Head of caudate nucleus (tissue), 42 donors: ENCODE results near the gene SLC2A11.

Experiments used
- DNase-seq, 42 donors: peaks; one replicate each; pipeline versions ENCODE4 v3.0.0 to v3.0.0-alpha.2; 2020 to 2021; ENCODE audit warnings: mixed read lengths in 7 of 42
- intact Hi-C: fragments of 100-400 bp; cut with DNase I; formaldehyde crosslinking; loops from one replicate; pipeline ENCODE4 v1.15.0; 2022

The SLC2A11 gene, protein sequence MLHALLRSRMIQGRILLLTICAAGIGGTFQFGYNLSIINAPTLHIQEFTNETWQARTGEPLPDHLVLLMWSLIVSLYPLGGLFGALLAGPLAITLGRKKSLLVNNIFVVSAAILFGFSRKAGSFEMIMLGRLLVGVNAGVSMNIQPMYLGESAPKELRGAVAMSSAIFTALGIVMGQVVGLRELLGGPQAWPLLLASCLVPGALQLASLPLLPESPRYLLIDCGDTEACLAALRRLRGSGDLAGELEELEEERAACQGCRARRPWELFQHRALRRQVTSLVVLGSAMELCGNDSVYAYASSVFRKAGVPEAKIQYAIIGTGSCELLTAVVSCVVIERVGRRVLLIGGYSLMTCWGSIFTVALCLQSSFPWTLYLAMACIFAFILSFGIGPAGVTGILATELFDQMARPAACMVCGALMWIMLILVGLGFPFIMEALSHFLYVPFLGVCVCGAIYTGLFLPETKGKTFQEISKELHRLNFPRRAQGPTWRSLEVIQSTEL

DNA sequence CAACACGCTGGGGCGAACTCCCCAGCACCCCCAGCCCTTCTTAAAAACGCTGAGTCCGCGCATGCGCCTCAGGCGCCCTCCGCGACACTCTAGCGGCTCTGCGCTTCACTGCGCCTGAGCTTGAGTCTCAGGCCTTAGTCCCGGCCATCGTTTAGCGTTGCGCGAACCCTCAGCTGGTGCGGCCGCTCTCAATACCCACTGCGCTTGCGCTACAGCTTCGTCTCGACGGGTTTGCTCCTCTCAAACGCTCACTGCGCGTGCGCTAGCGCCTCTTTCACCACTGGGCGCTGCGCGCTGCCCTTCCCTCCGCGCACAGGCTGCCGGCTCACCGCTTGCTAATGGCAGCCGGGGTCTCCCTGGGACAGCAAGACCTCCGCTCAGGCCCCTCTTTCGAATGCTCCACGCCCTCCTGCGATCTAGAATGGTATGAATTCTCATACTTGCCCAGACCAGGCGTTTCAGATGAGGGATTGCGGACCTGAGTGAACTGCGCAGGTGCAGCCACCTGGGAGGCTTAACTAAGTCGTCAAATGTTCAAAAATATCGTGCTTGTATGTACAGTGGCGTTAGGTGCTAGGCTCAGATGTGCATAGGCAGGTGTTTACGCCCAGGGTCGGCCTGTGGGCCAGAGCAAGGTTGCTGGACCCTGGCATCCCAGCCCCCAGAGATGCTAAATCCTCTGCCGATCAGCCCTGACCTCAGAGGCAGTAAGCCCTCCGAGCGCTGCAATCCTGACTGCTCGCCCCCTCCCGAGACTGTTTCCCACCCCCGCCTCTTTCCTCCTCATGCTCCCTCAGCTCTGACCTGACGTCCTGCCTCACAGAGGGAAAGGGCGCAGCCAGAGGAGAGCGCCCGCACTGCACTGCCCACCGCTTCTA is at the start of gene SLC2A11:
Gene SLC2A11 (plus strand): TSS at position 270 of the 878 bp plus-strand sequence. CDS start 125 bp downstream, at position 395.
- intact Hi-C loops: loop anchor here (5.0 kb wide), 1 partner anchor 34 kb away; the partner anchor contains the start of gene MIF
- DNase-seq: peak; percentile 91 to 98 (median 96)

- intact Hi-C loops: no loop called here
- DNase-seq: no peak
Measured at GRCh38 chr22:23812378-23812777, 45.3 kb upstream of the SLC2A11 start.

- intact Hi-C loops: no loop called here
- DNase-seq: no peak
Measured at GRCh38 chr22:23815541-23816155, 42.0 kb upstream of the SLC2A11 start.

DNA sequence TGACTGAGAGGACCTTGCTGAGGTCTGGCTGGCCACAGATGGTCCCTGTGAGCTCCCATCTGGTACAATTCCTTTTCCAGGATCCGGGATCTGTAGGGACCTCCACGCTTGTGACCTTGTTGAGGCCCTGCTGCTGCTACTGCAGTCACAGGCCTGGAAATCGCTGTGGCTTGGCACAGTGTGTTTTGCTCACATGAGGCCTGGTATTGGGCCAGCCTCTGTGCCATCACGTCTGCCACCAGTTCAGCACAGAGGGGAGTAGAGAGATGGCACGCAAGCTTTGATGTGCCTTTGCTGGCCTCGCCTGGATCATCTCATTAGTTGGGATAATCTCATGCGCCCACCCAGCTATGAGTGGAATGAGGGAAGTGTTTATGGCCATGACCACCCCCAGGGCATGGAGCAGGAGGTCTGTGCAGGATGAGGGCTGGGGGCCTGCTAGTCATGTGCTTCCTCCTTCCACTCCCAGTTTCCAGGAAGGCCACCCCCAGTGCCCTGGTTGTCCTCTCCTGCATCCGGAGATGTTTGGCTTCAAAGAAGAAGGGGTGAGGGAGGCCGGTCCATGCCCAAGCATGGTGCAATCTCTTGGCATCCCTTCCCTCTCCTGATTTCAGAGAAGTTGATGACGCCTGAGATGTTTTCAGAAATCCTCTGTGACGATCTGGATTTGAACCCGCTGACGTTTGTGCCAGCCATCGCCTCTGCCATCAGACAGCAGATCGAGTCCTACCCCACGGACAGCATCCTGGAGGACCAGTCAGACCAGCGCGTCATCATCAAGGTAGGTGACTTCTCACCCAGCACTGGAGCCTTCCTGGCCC is 41.3 kb upstream of the SLC2A11 start:
- peak in 31 of 42 donors; percentile 32 to 86 (median 59) for DNase-seq
- intact Hi-C loops: no loop called here

DNA sequence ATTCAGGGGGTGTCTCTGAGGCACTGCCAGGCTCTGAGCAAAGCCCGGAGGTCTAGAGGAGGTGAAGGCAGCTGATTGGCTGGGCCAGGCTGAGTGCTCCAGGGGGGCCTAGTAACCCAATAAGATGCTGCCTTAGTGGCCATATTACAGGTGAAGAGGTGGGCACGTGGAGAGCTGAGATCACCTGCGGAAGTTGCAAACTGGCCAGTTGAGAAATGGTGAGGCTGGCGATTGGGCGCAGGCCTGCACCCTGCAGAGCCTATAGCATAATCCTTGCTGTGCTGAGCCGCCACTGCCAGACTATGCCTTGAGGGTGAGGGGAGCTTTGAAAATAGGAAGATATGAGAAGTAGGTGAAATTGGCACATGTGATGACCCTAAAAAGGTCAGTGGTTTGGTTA is 40.5 kb upstream of the SLC2A11 start:
- intact Hi-C loops: no loop called here
- no peak for DNase-seq

DNA sequence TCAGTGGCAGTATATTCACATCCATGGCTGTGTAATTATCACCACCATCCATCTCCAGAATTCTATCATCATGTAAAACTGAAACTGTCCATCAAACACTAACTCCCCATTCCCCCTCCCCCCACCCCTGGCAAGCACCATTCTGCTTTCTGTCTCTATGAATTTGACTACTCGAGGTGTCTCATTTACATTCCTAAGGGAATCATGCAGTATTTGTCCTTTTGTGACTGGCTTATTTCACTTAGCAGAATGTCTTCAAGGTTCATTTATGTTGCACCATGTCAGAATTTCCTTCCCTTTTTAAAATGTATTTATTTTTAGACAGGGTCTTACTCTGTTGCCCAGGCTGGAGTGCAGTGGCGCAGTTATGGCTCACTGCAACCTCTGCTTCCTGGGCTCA is 39.1 kb upstream of the SLC2A11 start:
- intact Hi-C loops: no loop called here
- no peak for DNase-seq

DNA sequence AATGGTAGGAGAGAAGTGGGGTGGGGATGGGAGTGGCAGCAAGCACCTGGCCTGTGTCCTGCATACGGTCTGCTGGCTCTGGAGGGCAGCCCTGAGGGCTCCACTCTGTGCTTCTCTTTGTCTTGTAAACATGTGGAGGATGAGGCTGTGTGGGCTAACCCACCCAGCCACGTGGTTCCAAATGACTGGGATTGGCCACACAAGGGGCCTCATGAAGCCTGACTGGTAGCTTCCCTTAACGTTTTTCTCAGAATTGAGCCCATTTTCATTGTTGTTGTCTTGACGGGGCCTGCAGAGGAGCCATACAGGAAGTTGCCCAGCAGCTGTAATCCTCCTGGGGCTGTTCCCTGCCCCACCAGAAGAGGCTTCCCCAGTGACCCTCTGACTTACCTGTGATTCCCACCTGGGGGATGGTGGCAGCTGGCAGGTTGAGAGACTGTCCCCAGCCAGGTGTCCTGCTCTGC is 36.9 kb upstream of the SLC2A11 start:
- intact Hi-C loops: no loop called here
- no peak for DNase-seq

- DNase-seq: peak in 8 of 42 donors; percentile 30 to 60 (median 46)
- intact Hi-C loops: no loop called here
Measured at GRCh38 chr22:23822101-23822671, 35.5 kb upstream of the SLC2A11 start.

DNA sequence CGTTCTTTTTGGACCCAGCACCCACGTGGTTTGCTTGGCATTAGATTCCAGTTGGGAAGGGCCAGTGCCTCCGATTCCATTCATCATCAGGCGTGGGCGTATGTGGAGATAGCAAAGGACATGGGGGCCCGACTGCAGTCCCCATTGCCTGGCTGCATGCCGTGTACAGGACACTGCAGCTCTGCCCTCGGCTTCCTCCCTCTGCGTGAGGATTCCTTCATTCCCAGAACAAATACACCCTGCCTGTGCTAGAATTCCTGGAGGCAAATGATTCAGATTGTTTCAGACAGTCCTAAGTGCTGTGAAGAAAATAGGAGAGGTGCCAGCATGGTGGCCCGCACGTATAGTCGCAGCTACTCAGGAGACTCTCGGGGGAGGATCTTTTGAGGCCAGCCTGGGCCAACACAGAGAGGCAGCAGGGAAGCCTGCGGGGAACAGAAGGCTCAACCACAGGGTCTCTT is 34.3 kb upstream of the SLC2A11 start:
- intact Hi-C loops: no loop called here

GRCh38 chr22:23824476-23825245 is 33.0 kb upstream of the SLC2A11 start:
- no peak for DNase-seq
- intact Hi-C loops: no loop called here

More for the DNA sequence above, 34.3 kb upstream of the SLC2A11 start:
- no peak for DNase-seq

GRCh38 chr22:23825246-23825905 is 32.3 kb upstream of the SLC2A11 start:
- DNase-seq: no peak
- intact Hi-C loops: no loop called here

GRCh38 chr22:23826510-23827350 is 30.9 kb upstream of the SLC2A11 start:
- intact Hi-C loops: no loop called here
- DNase-seq: no peak

- no peak for DNase-seq
- intact Hi-C loops: no loop called here
Measured at GRCh38 chr22:23827351-23827995, 30.2 kb upstream of the SLC2A11 start.

GRCh38 chr22:23828800-23829680 is 28.6 kb upstream of the SLC2A11 start:
- DNase-seq: peak in 2 of 42 donors; percentile 55 to 57
- intact Hi-C loops: no loop called here
